Hematopoietic multipotent progenitor cell treated with erythropoietin and hydrocortisone succinate and interleukin-3 and kit ligand, for 15 days (in vitro differentiated cells): Measurements from ENCODE around the gene EXOC5.

Experiments
- DNase-seq: peaks from one replicate; pipeline ENCODE4 v3.0.0-alpha.2; 2015; ENCODE audit warnings: low spot score

EXOC5 gene

GRCh38 chr14:57168138-57168679, 100.5 kb downstream of the EXOC5 start:
- DNase-seq = no peak

DNA sequence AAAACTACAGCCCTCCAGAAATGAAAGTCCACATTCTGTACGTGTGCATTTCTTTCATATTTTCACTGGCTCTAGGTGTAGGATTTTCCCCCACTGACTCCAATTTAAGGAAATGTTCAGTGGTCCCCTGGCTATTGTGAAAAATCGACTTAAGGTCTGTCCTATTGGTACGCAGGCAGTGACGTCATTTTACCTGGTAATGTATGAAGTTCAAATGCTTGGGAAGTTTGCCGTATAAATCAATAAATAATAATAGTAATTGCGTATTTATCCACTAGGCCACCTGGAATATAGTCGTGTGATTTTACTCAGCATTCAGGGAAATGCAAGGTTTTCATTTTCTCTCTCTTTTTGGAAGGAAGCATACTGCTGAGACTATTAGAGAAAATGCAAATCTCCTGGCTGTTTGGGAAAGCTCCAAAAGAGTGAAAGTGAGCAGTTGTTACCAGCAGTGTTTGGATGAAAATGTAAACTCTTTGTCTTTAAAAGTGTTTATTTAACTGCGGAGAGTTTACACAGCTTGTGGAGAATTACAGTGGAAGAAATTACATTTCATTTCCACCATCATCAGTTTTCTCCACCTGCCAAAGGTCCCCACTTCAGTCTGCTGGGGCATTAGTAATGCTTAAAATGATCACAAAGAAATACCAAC, 107.0 kb downstream of the EXOC5 start:
- no peak for DNase-seq

GRCh38 chr14:57160333-57160732, 108.4 kb downstream of the EXOC5 start:
- DNase-seq = no peak

DNA sequence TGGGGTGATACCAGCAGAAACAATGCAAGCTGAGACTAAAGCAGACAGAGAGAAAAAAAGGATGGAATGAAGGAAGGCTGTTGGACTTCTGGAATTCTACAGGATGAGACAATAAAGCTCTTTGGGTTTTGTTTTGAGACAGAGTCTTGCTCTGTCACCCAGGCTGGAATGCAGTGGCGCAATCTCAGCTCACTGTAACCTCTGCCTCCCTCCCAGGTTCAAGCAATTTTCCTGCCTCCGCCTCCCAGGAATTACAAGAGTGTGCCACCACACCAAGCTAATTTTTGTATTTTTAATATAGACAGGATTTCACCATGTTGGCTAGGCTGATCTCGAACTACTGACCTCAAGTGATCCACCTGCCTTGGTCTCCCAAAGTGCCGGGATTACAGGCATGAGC, 115.4 kb downstream of the EXOC5 start:
- no peak for DNase-seq
